Body of pancreas (tissue), 4 donors: ENCODE measurements around the gene ARHGEF17.

ENCODE experiments used
- POLR2A ChIP-seq, 3 donors: fragments of 450-650 bp; IDR thresholded peaks; one replicate each; pipeline ENCODE4 v1.6.1; 2016; ENCODE audit warnings: antibody characterized with exemption in 3 of 3, mild to moderate bottlenecking in 2 of 3
- TF ChIP-seq, protein P1 (sequence below), 7 experiments: fragments of 450-650 bp in 4 of 7; fragments of 200-600 bp in 3 of 7; sonication (generic) in 3 of 7; IDR thresholded peaks; one replicate each; pipeline ENCODE4 v1.5.1; 2016 to 2019; ENCODE audit warnings: antibody characterized with exemption in 7 of 7

DNA sequence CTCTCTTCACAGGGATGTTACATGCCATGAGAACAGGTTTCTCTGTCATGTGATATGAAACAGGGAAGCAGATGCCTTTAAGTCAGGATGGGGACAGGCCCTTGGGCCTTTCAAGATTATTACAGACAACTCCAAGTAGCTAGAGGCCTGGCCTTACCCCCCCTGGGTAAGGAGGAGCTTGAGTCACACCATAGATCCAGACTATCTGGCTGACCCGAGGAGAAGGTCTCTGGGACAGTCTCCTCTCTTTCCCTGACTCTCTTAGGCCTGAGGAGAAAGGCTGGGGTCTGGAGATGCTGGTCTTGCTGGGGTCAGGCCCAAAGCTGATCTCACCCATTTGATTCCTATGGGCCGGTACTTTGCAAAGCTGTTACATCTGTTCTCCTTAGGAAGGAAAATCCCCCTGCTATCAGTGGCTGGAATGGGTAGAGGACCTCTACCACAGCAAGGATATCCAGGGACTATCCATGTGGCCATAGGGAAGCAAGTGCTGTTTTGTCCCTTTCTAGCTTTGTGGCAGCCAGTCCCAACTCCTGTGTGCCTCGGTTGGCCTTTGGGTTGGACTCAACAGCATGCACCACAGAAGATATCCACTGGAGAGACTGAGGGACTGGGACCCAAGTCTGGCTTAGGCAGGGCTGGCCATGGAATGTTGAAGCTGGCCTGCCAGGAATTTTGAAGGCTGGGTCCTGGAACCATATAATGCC, 93.3 kb downstream of the ARHGEF17 start:
- TF ChIP-seq, protein P1, sequence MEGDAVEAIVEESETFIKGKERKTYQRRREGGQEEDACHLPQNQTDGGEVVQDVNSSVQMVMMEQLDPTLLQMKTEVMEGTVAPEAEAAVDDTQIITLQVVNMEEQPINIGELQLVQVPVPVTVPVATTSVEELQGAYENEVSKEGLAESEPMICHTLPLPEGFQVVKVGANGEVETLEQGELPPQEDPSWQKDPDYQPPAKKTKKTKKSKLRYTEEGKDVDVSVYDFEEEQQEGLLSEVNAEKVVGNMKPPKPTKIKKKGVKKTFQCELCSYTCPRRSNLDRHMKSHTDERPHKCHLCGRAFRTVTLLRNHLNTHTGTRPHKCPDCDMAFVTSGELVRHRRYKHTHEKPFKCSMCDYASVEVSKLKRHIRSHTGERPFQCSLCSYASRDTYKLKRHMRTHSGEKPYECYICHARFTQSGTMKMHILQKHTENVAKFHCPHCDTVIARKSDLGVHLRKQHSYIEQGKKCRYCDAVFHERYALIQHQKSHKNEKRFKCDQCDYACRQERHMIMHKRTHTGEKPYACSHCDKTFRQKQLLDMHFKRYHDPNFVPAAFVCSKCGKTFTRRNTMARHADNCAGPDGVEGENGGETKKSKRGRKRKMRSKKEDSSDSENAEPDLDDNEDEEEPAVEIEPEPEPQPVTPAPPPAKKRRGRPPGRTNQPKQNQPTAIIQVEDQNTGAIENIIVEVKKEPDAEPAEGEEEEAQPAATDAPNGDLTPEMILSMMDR (IDR thresholded peaks at IDR 0.05), result no peak
- no peak for TF ChIP-seq POLR2A (IDR thresholded peaks at IDR 0.05)
